HL-60 (cell line): Measurements from ENCODE around the gene OR10A6.

ENCODE experiments used
- GABPA ChIP-seq: IDR thresholded peaks from 2 replicates; pipeline ENCODE4 v1.6.1; 2012; ENCODE audit warnings: low read depth
- POLR2AphosphoS5 ChIP-seq: IDR thresholded peaks from 2 replicates; pipeline ENCODE4 v1.6.1; 2012; ENCODE audit warnings: low read depth
- TF ChIP-seq, protein P1 (sequence below): IDR thresholded peaks from one replicate; pipeline ENCODE4 v1.5.1; 2011; ENCODE audit warnings: low read length, control low read depth, inconsistent platforms; ENCODE audit not compliant: insufficient read depth
- TF ChIP-seq, protein P2 (sequence below): IDR thresholded peaks from 2 replicates; pipeline ENCODE4 v1.6.1; 2012; ENCODE audit warnings: low read depth; ENCODE audit not compliant: insufficient replicate concordance

DNA sequence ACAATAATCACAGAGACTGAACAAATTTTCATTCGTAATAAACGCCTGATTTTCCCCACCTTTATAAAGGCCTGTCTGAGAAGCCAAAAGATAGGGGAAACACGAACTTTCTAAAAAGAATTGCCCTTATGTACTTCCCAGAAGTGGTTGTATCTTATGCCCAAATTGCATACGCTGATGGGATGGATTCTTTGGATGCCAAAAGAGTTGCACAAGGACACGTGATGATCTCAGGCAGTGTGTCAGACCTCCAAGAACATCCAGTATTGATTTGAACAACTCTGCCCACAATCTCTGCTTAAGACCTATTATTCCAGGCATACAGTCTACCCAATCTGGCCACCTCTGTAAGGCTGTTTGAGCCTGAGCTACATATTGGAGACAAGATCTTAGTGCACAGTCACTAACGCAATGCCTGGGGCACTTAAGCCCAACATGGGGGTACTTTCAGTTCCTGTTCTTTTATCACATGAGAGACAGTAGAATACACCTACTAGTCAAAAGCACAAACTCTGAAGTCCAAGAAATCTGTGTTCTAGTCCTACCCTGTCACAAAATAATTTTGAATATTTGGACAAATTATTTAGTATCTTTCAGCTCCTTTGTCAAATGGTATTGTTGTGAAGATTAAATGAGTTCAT is 38.9 kb downstream of the OR10A6 start:
- TF ChIP-seq, protein P1, sequence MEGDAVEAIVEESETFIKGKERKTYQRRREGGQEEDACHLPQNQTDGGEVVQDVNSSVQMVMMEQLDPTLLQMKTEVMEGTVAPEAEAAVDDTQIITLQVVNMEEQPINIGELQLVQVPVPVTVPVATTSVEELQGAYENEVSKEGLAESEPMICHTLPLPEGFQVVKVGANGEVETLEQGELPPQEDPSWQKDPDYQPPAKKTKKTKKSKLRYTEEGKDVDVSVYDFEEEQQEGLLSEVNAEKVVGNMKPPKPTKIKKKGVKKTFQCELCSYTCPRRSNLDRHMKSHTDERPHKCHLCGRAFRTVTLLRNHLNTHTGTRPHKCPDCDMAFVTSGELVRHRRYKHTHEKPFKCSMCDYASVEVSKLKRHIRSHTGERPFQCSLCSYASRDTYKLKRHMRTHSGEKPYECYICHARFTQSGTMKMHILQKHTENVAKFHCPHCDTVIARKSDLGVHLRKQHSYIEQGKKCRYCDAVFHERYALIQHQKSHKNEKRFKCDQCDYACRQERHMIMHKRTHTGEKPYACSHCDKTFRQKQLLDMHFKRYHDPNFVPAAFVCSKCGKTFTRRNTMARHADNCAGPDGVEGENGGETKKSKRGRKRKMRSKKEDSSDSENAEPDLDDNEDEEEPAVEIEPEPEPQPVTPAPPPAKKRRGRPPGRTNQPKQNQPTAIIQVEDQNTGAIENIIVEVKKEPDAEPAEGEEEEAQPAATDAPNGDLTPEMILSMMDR: no peak
- TF ChIP-seq POLR2AphosphoS5 (no peak), GABPA (no peak)
- TF ChIP-seq, protein P2, sequence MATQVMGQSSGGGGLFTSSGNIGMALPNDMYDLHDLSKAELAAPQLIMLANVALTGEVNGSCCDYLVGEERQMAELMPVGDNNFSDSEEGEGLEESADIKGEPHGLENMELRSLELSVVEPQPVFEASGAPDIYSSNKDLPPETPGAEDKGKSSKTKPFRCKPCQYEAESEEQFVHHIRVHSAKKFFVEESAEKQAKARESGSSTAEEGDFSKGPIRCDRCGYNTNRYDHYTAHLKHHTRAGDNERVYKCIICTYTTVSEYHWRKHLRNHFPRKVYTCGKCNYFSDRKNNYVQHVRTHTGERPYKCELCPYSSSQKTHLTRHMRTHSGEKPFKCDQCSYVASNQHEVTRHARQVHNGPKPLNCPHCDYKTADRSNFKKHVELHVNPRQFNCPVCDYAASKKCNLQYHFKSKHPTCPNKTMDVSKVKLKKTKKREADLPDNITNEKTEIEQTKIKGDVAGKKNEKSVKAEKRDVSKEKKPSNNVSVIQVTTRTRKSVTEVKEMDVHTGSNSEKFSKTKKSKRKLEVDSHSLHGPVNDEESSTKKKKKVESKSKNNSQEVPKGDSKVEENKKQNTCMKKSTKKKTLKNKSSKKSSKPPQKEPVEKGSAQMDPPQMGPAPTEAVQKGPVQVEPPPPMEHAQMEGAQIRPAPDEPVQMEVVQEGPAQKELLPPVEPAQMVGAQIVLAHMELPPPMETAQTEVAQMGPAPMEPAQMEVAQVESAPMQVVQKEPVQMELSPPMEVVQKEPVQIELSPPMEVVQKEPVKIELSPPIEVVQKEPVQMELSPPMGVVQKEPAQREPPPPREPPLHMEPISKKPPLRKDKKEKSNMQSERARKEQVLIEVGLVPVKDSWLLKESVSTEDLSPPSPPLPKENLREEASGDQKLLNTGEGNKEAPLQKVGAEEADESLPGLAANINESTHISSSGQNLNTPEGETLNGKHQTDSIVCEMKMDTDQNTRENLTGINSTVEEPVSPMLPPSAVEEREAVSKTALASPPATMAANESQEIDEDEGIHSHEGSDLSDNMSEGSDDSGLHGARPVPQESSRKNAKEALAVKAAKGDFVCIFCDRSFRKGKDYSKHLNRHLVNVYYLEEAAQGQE: no peak
